Activated CD8-positive, alpha-beta memory T cell treated with anti-CD3 and anti-CD28 coated beads for 36 hours (primary cell): Measurements from ENCODE around the gene ITGAL. TPM values are rescaled to one million over a fixed set of nuclear protein-coding genes. Genes with fewer than 3 reads are reported as not detected.

Experiments
- CTCF ChIA-PET: fragments of 350-600 bp; sonication (Branson Sonifier 250); formaldehyde crosslinking; loops from one replicate; lab custom pipeline; 2021; ENCODE audit warnings: antibody characterized with exemption; lab: Charles Lee
- POLR2A ChIA-PET: fragments of 350-600 bp; sonication (Branson Sonifier 250); formaldehyde crosslinking; loops from one replicate; lab custom pipeline; 2021; ENCODE audit warnings: antibody characterized with exemption; lab: Charles Lee
- total RNA-seq, 2 experiments: library from RNA; stranded (reverse); gene quantifications; one replicate each; pipeline ENCODE4 v1.2.3, GENCODE V29; 2021

The ITGAL gene
- total RNA-seq, 2 experiments from 2014 or later, result 222 to 233 TPM

- POLR2A ChIA-PET, result no interaction called here
Measured at GRCh38 chr16:30476991-30477390, 4.4 kb downstream of the ITGAL start.

GRCh38 chr16:30477773-30478172, 5.2 kb downstream of the ITGAL start:
- ChIA-PET POLR2A (interaction anchor here (0.7 kb wide), 1 partner anchor 18 kb away, joined by 10 read pairs; no protein-coding TSS in a partner anchor), CTCF (interaction anchor here (0.6 to 2.8 kb wide), 5 partner anchors 20 to 120 kb away, joined by 3 to 15 read pairs (median 3); no protein-coding TSS in a partner anchor)

More at GRCh38 chr16:30476991-30477390, 4.4 kb downstream of the ITGAL start:
- CTCF ChIA-PET, result interaction anchor here (0.9 to 2.8 kb wide), 5 partner anchors 19 to 121 kb away, joined by 3 to 15 read pairs (median 3); no protein-coding TSS in a partner anchor

- CTCF ChIA-PET, result interaction anchor here (3.2 kb wide), 1 partner anchor 49 kb away, joined by 18 read pairs; the partner anchor contains the start of gene DCTPP1
- POLR2A ChIA-PET, result interaction anchor here (0.6 to 0.8 kb wide), 2 partner anchors 18 to 252 kb away, joined by 3 to 9 read pairs; no protein-coding TSS in a partner anchor
Measured at GRCh38 chr16:30478766-30479478, 6.4 kb downstream of the ITGAL start.

GRCh38 chr16:30481381-30481780, 8.8 kb downstream of the ITGAL start:
- POLR2A ChIA-PET, result interaction anchor here (0.8 kb wide), 1 partner anchor 31 kb away, joined by 4 read pairs; no protein-coding TSS in a partner anchor
- CTCF ChIA-PET, result interaction anchor here (0.7 to 3.2 kb wide), 5 partner anchors 36 to 343 kb away, joined by 3 to 18 read pairs (median 7); partner anchors contain the start of genes DCTPP1 and SEPHS2

GRCh38 chr16:30482366-30482765, 9.8 kb downstream of the ITGAL start:
- ChIA-PET POLR2A (interaction anchor here (0.8 kb wide), 1 partner anchor 32 kb away, joined by 4 read pairs; no protein-coding TSS in a partner anchor), CTCF (interaction anchor here (0.9 to 3.2 kb wide), 3 partner anchors 47 to 52 kb away, joined by 3 to 18 read pairs (median 3); partner anchors contain the start of gene DCTPP1)

GRCh38 chr16:30484887-30485286, 12.3 kb downstream of the ITGAL start:
- CTCF ChIA-PET, result interaction anchor here (1.4 kb wide), 1 partner anchor 10 kb away, joined by 4 read pairs; no protein-coding TSS in a partner anchor
- POLR2A ChIA-PET, result no interaction called here

GRCh38 chr16:30485818-30486436, 13.4 kb downstream of the ITGAL start:
- POLR2A ChIA-PET, result interaction anchor here (0.7 to 0.9 kb wide), 3 partner anchors 9 to 46 kb away, joined by 3 to 7 read pairs (median 7); no protein-coding TSS in a partner anchor
- CTCF ChIA-PET, result interaction anchor here (0.7 kb wide), 1 partner anchor 112 kb away, joined by 3 read pairs; no protein-coding TSS in a partner anchor

- ChIA-PET POLR2A (interaction anchor here (0.6 kb wide), 1 partner anchor 579 kb away, joined by 5 read pairs; no protein-coding TSS in a partner anchor), CTCF (interaction anchor here (0.7 to 2.0 kb wide), 5 partner anchors 14 to 109 kb away, joined by 3 to 6 read pairs (median 4); partner anchors contain the start of gene DCTPP1)
Measured at GRCh38 chr16:30488764-30489605, 16.4 kb downstream of the ITGAL start.

- POLR2A ChIA-PET, result interaction anchor here (0.6 kb wide), 1 partner anchor 22 kb away, joined by 3 read pairs; no protein-coding TSS in a partner anchor
- CTCF ChIA-PET, result interaction anchor here (0.7 to 1.7 kb wide), 3 partner anchors 60 to 126 kb away, joined by 3 to 5 read pairs (median 3); partner anchors contain the start of gene DCTPP1
Measured at GRCh38 chr16:30490210-30490609, 17.7 kb downstream of the ITGAL start.

GRCh38 chr16:30491229-30491628, 18.7 kb downstream of the ITGAL start:
- ChIA-PET CTCF (interaction anchor here (1.1 to 2.1 kb wide), 4 partner anchors 16 to 107 kb away, joined by 3 to 9 read pairs (median 5); no protein-coding TSS in a partner anchor), POLR2A (interaction anchor here (0.8 kb wide), 1 partner anchor 53 kb away, joined by 5 read pairs; no protein-coding TSS in a partner anchor)

GRCh38 chr16:30491744-30492308, 19.3 kb downstream of the ITGAL start:
- CTCF ChIA-PET, result interaction anchor here (1.1 to 2.1 kb wide), 4 partner anchors 16 to 107 kb away, joined by 3 to 9 read pairs (median 5); no protein-coding TSS in a partner anchor
- POLR2A ChIA-PET, result interaction anchor here (0.7 to 0.8 kb wide), 3 partner anchors 52 to 108 kb away, joined by 3 to 5 read pairs (median 4); no protein-coding TSS in a partner anchor

- ChIA-PET POLR2A (interaction anchor here (1.0 kb wide), 1 partner anchor 64 kb away, joined by 4 read pairs; the partner anchor contains the start of gene DCTPP1), CTCF (no interaction called here)
Measured at GRCh38 chr16:30493941-30494488, 21.5 kb downstream of the ITGAL start.

- ChIA-PET CTCF (interaction anchor here (0.7 kb wide), 1 partner anchor 91 kb away, joined by 3 read pairs; the partner anchor contains the start of gene ZNF785), POLR2A (interaction anchor here (0.5 to 1.0 kb wide), 2 partner anchors 8 to 65 kb away, joined by 4 to 7 read pairs; partner anchors contain the start of gene DCTPP1)
Measured at GRCh38 chr16:30494709-30495108, 22.2 kb downstream of the ITGAL start.

GRCh38 chr16:30499284-30499683, 26.7 kb downstream of the ITGAL start:
- CTCF ChIA-PET, result no interaction called here

GRCh38 chr16:30503403-30504296, 31.1 kb downstream of the ITGAL start:
- CTCF ChIA-PET, result interaction anchor here (0.6 to 1.2 kb wide), 3 partner anchors 15 to 140 kb away, joined by 3 to 5 read pairs (median 4); partner anchors contain the start of gene DCTPP1
- POLR2A ChIA-PET, result no interaction called here

More at GRCh38 chr16:30499284-30499683, 26.7 kb downstream of the ITGAL start:
- POLR2A ChIA-PET, result interaction anchor here (0.6 kb wide), 1 partner anchor 16 kb away, joined by 3 read pairs; no protein-coding TSS in a partner anchor
